GM19023 (cell line): ENCODE measurements around the gene TYW1.
"Not testable (repeated sequence)": the region's sequence is repeated elsewhere in the genome, so short reads cannot be mapped to it uniquely, and the experiment has no call there.

Source experiments
- ATAC-seq: cut with Tn5 transposase; IDR thresholded peaks from one replicate; pipeline ENCODE4 v1.9.1; 2021; ENCODE audit warnings: mild to moderate bottlenecking, moderate library complexity; ENCODE audit not compliant: unreplicated experiment

TYW1 gene

DNA sequence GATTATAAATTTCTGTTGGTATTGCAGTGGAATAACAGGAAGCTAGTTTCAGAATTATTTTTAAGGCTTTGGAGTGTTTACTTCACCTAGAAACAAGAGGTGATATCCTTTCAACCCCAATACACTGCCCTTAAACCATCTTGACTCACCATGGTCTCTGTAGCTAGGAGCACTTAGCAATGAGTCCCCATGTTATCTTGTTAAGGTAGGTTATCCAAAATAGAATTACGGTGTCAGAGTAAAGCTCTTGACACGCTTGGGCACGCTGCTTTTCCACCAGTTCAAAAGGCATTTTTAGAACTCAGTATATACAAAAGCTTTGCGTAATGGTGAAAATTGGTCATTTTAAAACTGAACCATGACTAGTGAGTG lies 46.9 kb downstream of the TYW1 start:
- not testable (repeated sequence) for ATAC-seq

DNA sequence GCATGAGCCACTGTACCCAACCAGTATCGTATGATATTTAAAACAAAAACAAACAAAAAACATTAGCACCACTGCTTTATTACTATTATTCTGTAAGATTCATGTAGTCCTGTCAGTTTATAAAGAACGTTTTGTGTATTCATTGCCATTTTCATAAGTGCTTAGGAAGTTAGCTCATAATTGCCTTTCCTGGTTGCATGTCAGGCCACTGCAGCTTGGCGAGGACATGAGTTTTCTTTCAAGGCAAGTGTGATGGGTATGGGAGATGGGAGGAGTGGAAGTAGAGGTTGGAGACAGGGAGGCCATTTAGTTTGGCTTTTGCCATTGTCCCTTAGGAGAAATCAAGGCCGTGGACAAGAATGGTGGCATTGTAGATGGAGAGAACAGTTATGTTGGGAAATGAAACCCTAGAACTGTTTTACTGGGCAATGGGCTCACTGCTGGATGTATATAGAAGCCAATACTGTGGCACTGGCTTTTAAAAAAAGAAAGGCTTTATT lies 48.9 kb downstream of the TYW1 start:
- ATAC-seq, result no peak

GRCh38 chr7:67046819-67047218 lies 50.2 kb downstream of the TYW1 start:
- not testable (repeated sequence) for ATAC-seq

GRCh38 chr7:67049908-67050307 lies 53.3 kb downstream of the TYW1 start:
- ATAC-seq, result not testable (repeated sequence)

DNA sequence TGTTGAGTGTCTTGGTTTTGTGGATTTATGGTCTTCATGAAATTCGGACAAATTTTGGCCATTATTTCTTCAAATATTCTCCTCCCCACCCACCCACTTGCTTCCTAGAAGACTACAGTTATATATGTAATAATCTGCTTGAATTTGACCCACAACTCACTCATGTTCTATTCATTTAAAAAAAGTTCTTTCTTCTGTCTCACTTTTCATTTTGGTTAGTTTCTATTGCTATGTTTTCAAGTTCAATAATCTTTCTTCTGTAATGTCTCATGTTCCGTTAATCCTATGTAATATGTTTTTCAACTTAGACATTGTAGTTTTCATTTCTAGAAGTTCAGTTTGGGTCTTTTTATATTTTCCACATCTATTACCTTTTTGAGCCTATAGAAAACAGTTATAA lies 55.5 kb downstream of the TYW1 start:
- not testable (repeated sequence) for ATAC-seq

DNA sequence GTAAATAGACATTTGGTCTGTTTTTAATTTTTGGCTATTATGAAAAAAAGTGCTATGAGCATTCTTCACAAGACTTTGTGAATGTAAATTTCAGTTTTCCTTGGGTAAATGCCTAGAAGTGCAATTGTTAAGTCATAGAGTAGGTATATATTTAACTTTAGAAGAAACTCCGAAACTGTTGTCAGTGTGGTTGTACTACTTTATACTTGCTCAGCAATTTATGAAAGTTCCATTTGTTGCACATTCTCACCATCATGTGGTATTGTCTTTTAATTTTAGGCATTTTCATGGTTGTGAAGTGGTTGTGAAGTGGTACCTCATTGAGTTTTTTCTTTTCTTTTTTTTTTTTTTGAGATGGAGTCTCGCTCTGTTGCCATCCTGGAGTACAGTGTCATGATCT lies 60.0 kb downstream of the TYW1 start:
- ATAC-seq, result no peak

DNA sequence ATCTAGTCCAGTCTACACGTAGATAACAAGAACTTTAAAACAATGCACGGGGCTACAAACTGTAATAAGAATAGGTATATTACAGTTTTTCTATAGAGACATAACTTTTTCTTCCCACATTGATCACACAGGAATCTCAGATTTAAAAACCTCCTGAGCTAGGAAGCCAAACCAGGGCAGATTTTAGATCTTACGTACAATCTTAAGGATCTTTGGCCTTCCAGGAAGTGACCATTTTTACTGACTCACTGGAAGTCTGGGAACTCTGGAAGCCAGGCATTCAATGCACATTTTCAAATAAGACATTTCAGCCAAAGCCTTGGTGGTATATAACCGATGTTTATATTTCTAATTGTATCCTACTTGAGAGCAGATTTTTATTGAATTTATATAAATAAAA lies 64.7 kb downstream of the TYW1 start:
- ATAC-seq, result not testable (repeated sequence)

- not testable (repeated sequence) for ATAC-seq
Measured at GRCh38 chr7:67062802-67063201, 66.2 kb downstream of the TYW1 start.

GRCh38 chr7:67066950-67067622 lies 70.5 kb downstream of the TYW1 start:
- not testable (repeated sequence) for ATAC-seq

- not testable (repeated sequence) for ATAC-seq
Measured at GRCh38 chr7:67076120-67076519, 79.5 kb downstream of the TYW1 start.

- not testable (repeated sequence) for ATAC-seq
Measured at GRCh38 chr7:67082880-67083279, 86.2 kb downstream of the TYW1 start.

- not testable (repeated sequence) for ATAC-seq
Measured at GRCh38 chr7:67089261-67089660, 92.6 kb downstream of the TYW1 start.

DNA sequence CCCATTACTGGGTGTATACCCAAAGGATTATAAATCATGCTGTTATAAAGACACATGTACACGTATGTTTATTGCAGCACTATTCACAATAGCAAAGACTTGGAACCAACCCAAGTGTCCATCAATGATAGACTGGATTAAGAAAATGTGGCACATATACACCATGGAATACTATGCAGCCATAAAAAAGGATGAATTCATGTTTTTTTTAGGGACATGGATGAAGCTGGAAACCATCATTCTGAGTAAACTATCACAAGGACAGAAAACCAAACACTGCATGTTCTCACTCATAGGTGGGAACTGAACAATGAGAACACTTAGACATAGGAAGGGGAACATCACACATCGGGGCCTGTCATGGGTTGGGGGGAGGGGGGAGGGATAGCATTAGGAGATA lies 94.4 kb downstream of the TYW1 start:
- ATAC-seq, result not testable (repeated sequence)

DNA sequence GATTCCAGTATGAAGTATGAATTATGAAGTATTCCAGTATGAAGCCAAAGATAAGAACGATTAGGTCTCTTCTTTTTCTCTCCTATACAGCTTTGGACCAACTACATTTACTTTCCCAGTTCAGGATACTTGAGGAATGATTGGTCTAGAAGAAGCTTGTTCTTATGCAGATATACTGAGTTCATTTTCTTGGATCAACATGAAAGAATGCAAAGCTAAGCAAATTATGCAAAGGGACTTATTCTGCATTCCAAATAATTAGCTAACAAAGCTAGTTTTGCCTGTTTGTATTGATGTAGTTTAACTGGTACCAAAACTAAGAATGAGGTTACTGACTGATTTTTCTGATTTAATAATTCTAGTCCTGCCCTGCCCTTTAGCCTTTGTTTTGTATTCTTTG lies 101.4 kb downstream of the TYW1 start:
- ATAC-seq, result not testable (repeated sequence)

- not testable (repeated sequence) for ATAC-seq
Measured at GRCh38 chr7:67099406-67099805, 102.8 kb downstream of the TYW1 start.

DNA sequence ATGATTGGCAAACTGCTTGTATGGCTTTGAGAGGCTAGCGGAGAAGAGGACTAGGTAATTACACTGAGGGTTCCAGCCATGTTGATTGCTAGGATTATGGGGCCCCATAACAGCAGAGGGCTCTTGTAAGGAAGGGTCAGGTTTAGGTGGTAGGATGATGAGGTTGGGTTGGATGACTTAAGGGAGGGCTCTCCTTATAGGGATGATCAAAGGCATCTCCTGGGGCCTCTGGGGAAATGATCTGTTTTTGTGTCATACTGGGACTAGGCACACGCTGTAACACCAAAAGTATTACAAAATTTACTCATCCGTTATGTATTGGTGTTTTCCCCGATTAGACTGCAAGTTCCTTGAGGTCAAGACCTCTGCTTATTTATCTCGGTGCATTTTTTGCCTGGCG lies 103.4 kb downstream of the TYW1 start:
- not testable (repeated sequence) for ATAC-seq

GRCh38 chr7:67100956-67101361 lies 104.3 kb downstream of the TYW1 start:
- no peak for ATAC-seq

- not testable (repeated sequence) for ATAC-seq
Measured at GRCh38 chr7:67104937-67105336, 108.3 kb downstream of the TYW1 start.

DNA sequence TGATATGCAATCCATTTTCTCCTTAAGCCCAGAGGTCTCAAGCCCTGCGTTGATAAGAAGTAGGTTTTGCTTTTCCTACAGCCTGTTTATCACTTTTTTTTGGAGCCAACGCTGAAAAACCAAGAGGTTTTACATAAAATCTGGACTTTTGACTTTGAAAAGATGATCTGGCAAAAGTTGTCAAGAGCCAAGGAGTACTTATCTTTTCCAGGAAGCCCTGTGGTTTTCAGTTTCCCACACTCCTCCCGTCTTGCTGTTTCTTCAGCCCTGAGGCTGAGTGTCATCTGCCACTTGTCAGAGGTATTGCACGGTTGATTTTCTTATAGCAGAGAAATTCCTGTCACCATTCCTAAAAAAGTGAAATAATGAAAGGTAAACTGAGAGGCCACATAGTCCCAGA lies 108.7 kb downstream of the TYW1 start:
- no peak for ATAC-seq

- not testable (repeated sequence) for ATAC-seq
Measured at GRCh38 chr7:67106255-67106654, 109.6 kb downstream of the TYW1 start.

GRCh38 chr7:67111342-67111741 lies 114.7 kb downstream of the TYW1 start:
- ATAC-seq, result not testable (repeated sequence)

GRCh38 chr7:67114483-67115246 lies 118.0 kb downstream of the TYW1 start:
- not testable (repeated sequence) for ATAC-seq
